Type B pancreatic cell (in vitro differentiated cells): ENCODE measurements around the gene KCNK16. TPM values are rescaled to one million over a fixed set of nuclear protein-coding genes. Genes with fewer than 3 reads are reported as not detected.
A peak's percentile ranks its signal among the peaks of the same experiment; 100 is the strongest.

Experiments
- DNase-seq: peaks from one replicate; pipeline ENCODE4 v3.0.0; 2021; ENCODE audit warnings: mixed read lengths; ENCODE audit not compliant: unreplicated experiment; ENCODE audit errors: extremely low spot score
- H3K27ac Mint-ChIP-seq: 2 replicates; pipeline ENCODE4 v1.8.0; 2021; ENCODE audit warnings: mild to moderate bottlenecking, mixed read lengths
- H3K27me3 Mint-ChIP-seq: 2 replicates; pipeline ENCODE4 v1.8.0; 2021; ENCODE audit warnings: mixed read lengths
- H3K36me3 Mint-ChIP-seq: 2 replicates; pipeline ENCODE4 v1.8.0; 2021; ENCODE audit warnings: mixed read lengths
- H3K4me1 Mint-ChIP-seq: one replicate; pipeline ENCODE4 v1.8.0; 2021; ENCODE audit warnings: mixed read lengths; ENCODE audit not compliant: unreplicated experiment
- H3K4me3 Mint-ChIP-seq: 2 replicates; pipeline ENCODE4 v1.8.0; 2021; ENCODE audit warnings: mild to moderate bottlenecking, mixed read lengths
- H3K9me3 Mint-ChIP-seq: 2 replicates; pipeline ENCODE4 v1.8.0; 2021; ENCODE audit warnings: mixed read lengths
- CTCF ChIP-seq: fragments of 200-600 bp; sonication (generic); conservative IDR thresholded peaks from 2 replicates; pipeline ENCODE4 v1.5.0; 2021; ENCODE audit warnings: antibody characterized with exemption, mild to moderate bottlenecking
- total RNA-seq: library from RNA; stranded (reverse); gene quantifications from 2 replicates; pipeline ENCODE4 v1.2.1, GENCODE V29; 2021; ENCODE audit warnings: low replicate concordance

KCNK16 gene
- total RNA-seq, 1 donor from 2014 or later, result 22.6 TPM

GRCh38 chr6:39313526-39314272 lies 8.8 kb downstream of the KCNK16 start:
- no peak for TF ChIP-seq CTCF
- peaks cover 4% of the 10 kb centered on the region for H3K36me3 Mint-ChIP-seq
- no peaks in the 10 kb centered on the region for H3K9me3 Mint-ChIP-seq
- H3K4me1 Mint-ChIP-seq, result peaks cover 5% of the 10 kb centered on the region
- H3K27ac Mint-ChIP-seq, result no peak overlapping the region
- H3K27me3 Mint-ChIP-seq, result peaks cover 82% of the 10 kb centered on the region
- no peak for DNase-seq
- H3K4me3 Mint-ChIP-seq, result peak overlapping the region; percentile 72

GRCh38 chr6:39312912-39313525 lies 9.5 kb downstream of the KCNK16 start:
- H3K9me3 Mint-ChIP-seq, result no peaks in the 10 kb centered on the region
- H3K27me3 Mint-ChIP-seq, result peaks cover 78% of the 10 kb centered on the region
- peaks cover 5% of the 10 kb centered on the region for H3K4me1 Mint-ChIP-seq
- H3K27ac Mint-ChIP-seq, result no peak overlapping the region
- peaks cover 4% of the 10 kb centered on the region for H3K36me3 Mint-ChIP-seq
- peak overlapping the region; percentile 72 for H3K4me3 Mint-ChIP-seq
- DNase-seq, result no peak
- no peak for TF ChIP-seq CTCF

- DNase-seq, result no peak
- H3K4me3 Mint-ChIP-seq, result no peak overlapping the region
- H3K36me3 Mint-ChIP-seq, result peaks cover 4% of the 10 kb centered on the region
- no peaks in the 10 kb centered on the region for H3K9me3 Mint-ChIP-seq
- no peak overlapping the region for H3K27ac Mint-ChIP-seq
- no peak for TF ChIP-seq CTCF
- H3K4me1 Mint-ChIP-seq, result peaks cover 5% of the 10 kb centered on the region
- peaks cover 66% of the 10 kb centered on the region for H3K27me3 Mint-ChIP-seq
These were observed 12.0 kb downstream of the KCNK16 start for GRCh38 chr6:39310542-39310941.

- peaks cover 61% of the 10 kb centered on the region for H3K27me3 Mint-ChIP-seq
- H3K9me3 Mint-ChIP-seq, result no peaks in the 10 kb centered on the region
- H3K4me3 Mint-ChIP-seq, result no peak overlapping the region
- TF ChIP-seq CTCF, result peak; percentile 93
- H3K36me3 Mint-ChIP-seq, result peaks cover 4% of the 10 kb centered on the region
- H3K27ac Mint-ChIP-seq, result peak overlapping the region; percentile 47
- peak; percentile 80 for DNase-seq
- H3K4me1 Mint-ChIP-seq, result peaks cover 5% of the 10 kb centered on the region
These were observed 12.5 kb downstream of the KCNK16 start for GRCh38 chr6:39309942-39310531.

GRCh38 chr6:39307462-39307861 lies 15.0 kb downstream of the KCNK16 start:
- DNase-seq, result no peak
- no peak for TF ChIP-seq CTCF
- no peaks in the 10 kb centered on the region for H3K9me3 Mint-ChIP-seq
- peaks cover 5% of the 10 kb centered on the region for H3K4me1 Mint-ChIP-seq
- H3K27ac Mint-ChIP-seq, result no peak overlapping the region
- H3K27me3 Mint-ChIP-seq, result peaks cover 36% of the 10 kb centered on the region
- peaks cover 4% of the 10 kb centered on the region for H3K36me3 Mint-ChIP-seq
- H3K4me3 Mint-ChIP-seq, result no peak overlapping the region
